HG03139 (cell line): ENCODE data around the gene ARSG.
A peak's percentile ranks its signal among the peaks of the same experiment; 100 is the strongest.
"Not testable (repeated sequence)": the region's sequence is repeated elsewhere in the genome, so short reads cannot be mapped to it uniquely, and the experiment has no call there.

Source experiments
- ATAC-seq: cut with Tn5 transposase; IDR thresholded peaks from one replicate; pipeline ENCODE4 v1.9.1; 2021; ENCODE audit not compliant: unreplicated experiment

Gene ARSG

GRCh38 chr17:68391561-68392268 is 100.4 kb downstream of the ARSG start:
- no peak for ATAC-seq

GRCh38 chr17:68394608-68395331 is 103.5 kb downstream of the ARSG start:
- no peak for ATAC-seq

- ATAC-seq: no peak
These were observed 105.2 kb downstream of the ARSG start for GRCh38 chr17:68396226-68397107.

GRCh38 chr17:68397108-68397536 is 105.8 kb downstream of the ARSG start:
- no peak for ATAC-seq

- ATAC-seq: peak; percentile 75
These were observed 107.7 kb downstream of the ARSG start for GRCh38 chr17:68398691-68399637.

GRCh38 chr17:68399638-68400403 is 108.5 kb downstream of the ARSG start:
- no peak for ATAC-seq

- no peak for ATAC-seq
These were observed 109.1 kb downstream of the ARSG start for GRCh38 chr17:68400404-68400735.

- no peak for ATAC-seq
These were observed 110.0 kb downstream of the ARSG start for GRCh38 chr17:68401288-68401687.

- no peak for ATAC-seq
These were observed 111.8 kb downstream of the ARSG start for GRCh38 chr17:68403122-68403521.

- ATAC-seq: not testable (repeated sequence)
These were observed 112.5 kb downstream of the ARSG start for GRCh38 chr17:68403837-68404236.

- ATAC-seq: not testable (repeated sequence)
These were observed 116.4 kb downstream of the ARSG start for GRCh38 chr17:68407656-68408055.

- ATAC-seq: not testable (repeated sequence)
These were observed 122.6 kb downstream of the ARSG start for GRCh38 chr17:68413597-68414560.

GRCh38 chr17:68414901-68415300 is 123.6 kb downstream of the ARSG start:
- ATAC-seq: not testable (repeated sequence)

- no peak for ATAC-seq
These were observed 126.0 kb downstream of the ARSG start for GRCh38 chr17:68417317-68417716.

GRCh38 chr17:68418876-68419275 is 127.6 kb downstream of the ARSG start:
- ATAC-seq: no peak

GRCh38 chr17:68420065-68420464 is 128.8 kb downstream of the ARSG start:
- no peak for ATAC-seq

- no peak for ATAC-seq
These were observed 130.2 kb downstream of the ARSG start for GRCh38 chr17:68421486-68421885.

GRCh38 chr17:68422821-68423220 is 131.5 kb downstream of the ARSG start:
- ATAC-seq: no peak

GRCh38 chr17:68423251-68423650 is 132.0 kb downstream of the ARSG start:
- ATAC-seq: no peak
